Neural cell (in vitro differentiated cells): ENCODE results near the gene RNF4. TPM values are rescaled to one million over a fixed set of nuclear protein-coding genes. Genes with fewer than 3 reads are reported as not detected.

Experiments used
- H2AFZ ChIP-seq: fragments of 200-600, 300-800 bp; sonication (generic), shearing (Covaris generic); 2 replicates; pipeline ENCODE4 v1.6.0; 2014; ENCODE audit warnings: low read depth, mild to moderate bottlenecking, antibody characterized with exemption, low read length, moderate library complexity
- H3F3A ChIP-seq: fragments of 200-600 bp; shearing (Covaris generic); 2 replicates; pipeline ENCODE4 v1.6.1; 2016; ENCODE audit warnings: mild to moderate bottlenecking, moderate library complexity, mixed read lengths, antibody characterized with exemption, low read length; ENCODE audit not compliant: insufficient read depth, poor library complexity, severe bottlenecking
- H3K27ac ChIP-seq: fragments of 200-600, 300-800 bp; sonication (generic), shearing (Covaris generic); 2 replicates; pipeline ENCODE4 v1.5.1; 2014; ENCODE audit warnings: mild to moderate bottlenecking, low read length, moderate library complexity
- H3K27me3 ChIP-seq: fragments of 300-800, 200-600 bp; sonication (generic), shearing (Covaris generic); 2 replicates; pipeline ENCODE4 v1.6.0; 2014; ENCODE audit warnings: mild to moderate bottlenecking, low read depth, low read length, moderate library complexity; ENCODE audit not compliant: insufficient read depth
- H3K36me3 ChIP-seq: fragments of 300-800, 200-600 bp; sonication (generic), shearing (Covaris generic); 2 replicates; pipeline ENCODE4 v1.5.1; 2014; ENCODE audit warnings: mild to moderate bottlenecking, antibody characterized with exemption, low read length, moderate library complexity; ENCODE audit not compliant: insufficient read depth
- H3K4me2 ChIP-seq: fragments of 300-800, 200-600 bp; sonication (generic), shearing (Covaris generic); 2 replicates; pipeline ENCODE4 v1.6.0; 2014; ENCODE audit warnings: mild to moderate bottlenecking, low read length
- H3K4me3 ChIP-seq: fragments of 300-800, 200-600 bp; sonication (generic), shearing (Covaris generic); 2 replicates; pipeline ENCODE4 v1.5.1; 2014; ENCODE audit warnings: mild to moderate bottlenecking, low read length, moderate library complexity
- H3K79me2 ChIP-seq: fragments of 200-600 bp; shearing (Covaris generic); replicated peaks from 2 replicates; pipeline ENCODE4 v1.6.0; 2014; ENCODE audit warnings: mild to moderate bottlenecking, low read length, moderate library complexity; ENCODE audit not compliant: insufficient read depth
- H3K9ac ChIP-seq: fragments of 300-800, 200-600 bp; sonication (generic), shearing (Covaris generic); 2 replicates; pipeline ENCODE4 v1.6.1; 2016; ENCODE audit warnings: mild to moderate bottlenecking, low read length, mixed read lengths
- H3K9me2 ChIP-seq: fragments of 200-600 bp; shearing (Covaris generic); 2 replicates; pipeline ENCODE4 v1.6.1; 2016; ENCODE audit warnings: mild to moderate bottlenecking, low read length, mixed read lengths; ENCODE audit not compliant: insufficient read depth
- H3K9me3 ChIP-seq: fragments of 200-600, 300-800 bp; sonication (generic), shearing (Covaris generic); 2 replicates; pipeline ENCODE4 v1.6.1; 2016; ENCODE audit warnings: mild to moderate bottlenecking, mixed run types, low read length, moderate library complexity, mixed read lengths
- H4K20me1 ChIP-seq: fragments of 200-600 bp; shearing (Covaris generic); 2 replicates; pipeline ENCODE4 v1.6.1; 2016; ENCODE audit warnings: mild to moderate bottlenecking, mixed run types; ENCODE audit not compliant: insufficient read depth
- CTCF ChIP-seq: fragments of 450-650 bp; IDR thresholded peaks from 2 replicates; pipeline ENCODE4 v1.5.1; 2014; ENCODE audit warnings: antibody characterized with exemption, mild to moderate bottlenecking, moderate library complexity; ENCODE audit not compliant: poor library complexity, severe bottlenecking
- EP300 ChIP-seq: fragments of 450-650 bp; conservative IDR thresholded peaks from 2 replicates; pipeline ENCODE4 v1.6.1; 2014; ENCODE audit warnings: antibody characterized with exemption, mild to moderate bottlenecking, moderate library complexity; ENCODE audit not compliant: poor library complexity, severe bottlenecking
- EZH2 ChIP-seq: fragments of 200-600, 300-800 bp; shearing (Covaris generic), sonication (generic); IDR thresholded peaks from 2 replicates; pipeline ENCODE4 v1.6.1; 2014; ENCODE audit warnings: antibody characterized with exemption, low read length, borderline replicate concordance, mild to moderate bottlenecking; ENCODE audit not compliant: insufficient read depth, poor library complexity, severe bottlenecking
- MXI1 ChIP-seq: fragments of 450-650 bp; conservative IDR thresholded peaks from 2 replicates; pipeline ENCODE4 v1.6.1; 2014; ENCODE audit warnings: antibody characterized with exemption, mild to moderate bottlenecking; ENCODE audit not compliant: poor library complexity, severe bottlenecking
- POLR2AphosphoS5 ChIP-seq: IDR thresholded peaks from 2 replicates; pipeline ENCODE4 v1.6.1; 2012
- RAD21 ChIP-seq: fragments of 450-650 bp; conservative IDR thresholded peaks from 2 replicates; pipeline ENCODE4 v1.6.1; 2014; ENCODE audit warnings: antibody characterized with exemption, mild to moderate bottlenecking, moderate library complexity
- REST ChIP-seq: IDR thresholded peaks from 2 replicates; pipeline ENCODE4 v1.6.1; 2012; ENCODE audit warnings: borderline replicate concordance
- SMC3 ChIP-seq: fragments of 450-650 bp; conservative IDR thresholded peaks from 2 replicates; pipeline ENCODE4 v1.6.1; 2014; ENCODE audit warnings: antibody characterized with exemption, mild to moderate bottlenecking, moderate library complexity; ENCODE audit not compliant: poor library complexity
- TAF1 ChIP-seq: IDR thresholded peaks from 2 replicates; pipeline ENCODE4 v1.6.1; 2012; ENCODE audit warnings: low read depth
- polyA plus RNA-seq: library from polyadenylated mRNA; depleted of rRNA; stranded (reverse); fragments of >200 nt; gene quantifications from 2 replicates; pipeline ENCODE4 v1.2.3, GENCODE V29; 2014

Gene RNF4
- polyA plus RNA-seq, 1 donor from 2014 or later = 48.2 TPM

- peaks cover 4% of the 10 kb centered on the region for H3K36me3 ChIP-seq
Observed at GRCh38 chr4:2515830-2516550, 47.1 kb downstream of the RNF4 start.

GRCh38 chr4:2516635-2517034 is 47.7 kb downstream of the RNF4 start:
- Histone ChIP-seq H3K4me2 (no peak overlapping the region), H3K79me2 (no peaks in the 10 kb centered on the region), H4K20me1 (no peaks in the 10 kb centered on the region), H3K4me3 (no peak overlapping the region), H3F3A (no peaks in the 10 kb centered on the region), H3K27ac (no peak overlapping the region), H2AFZ (no peak overlapping the region), H3K36me3 (peaks cover 4% of the 10 kb centered on the region), H3K9me2 (no peaks in the 10 kb centered on the region), H3K9me3 (no peaks in the 10 kb centered on the region), H3K27me3 (no peaks in the 10 kb centered on the region), H3K9ac (no peak overlapping the region)
- TF ChIP-seq MXI1 (no peak), REST (no peak), RAD21 (no peak), SMC3 (no peak), EZH2 (no peak), TAF1 (no peak)

More at GRCh38 chr4:2515830-2516550, 47.1 kb downstream of the RNF4 start:
- H3K4me3 ChIP-seq = no peak overlapping the region
- H3K4me2 ChIP-seq = no peak overlapping the region
- no peak for TF ChIP-seq EP300
- TF ChIP-seq POLR2AphosphoS5 = no peak
- TF ChIP-seq EZH2 = no peak
- TF ChIP-seq TAF1 = no peak
- no peak for TF ChIP-seq MXI1
- TF ChIP-seq RAD21 = no peak
- TF ChIP-seq SMC3 = no peak
- no peak for TF ChIP-seq CTCF
- TF ChIP-seq REST = no peak
- H3K9ac ChIP-seq = no peak overlapping the region
- H2AFZ ChIP-seq = no peak overlapping the region
- H3K9me2 ChIP-seq = no peaks in the 10 kb centered on the region
- no peaks in the 10 kb centered on the region for H3K27me3 ChIP-seq
- H3K79me2 ChIP-seq = no peaks in the 10 kb centered on the region
- H4K20me1 ChIP-seq = no peaks in the 10 kb centered on the region
- no peaks in the 10 kb centered on the region for H3K9me3 ChIP-seq
- H3F3A ChIP-seq = no peaks in the 10 kb centered on the region
- H3K27ac ChIP-seq = no peak overlapping the region
